Stimulated activated CD8-positive, alpha-beta memory T cell treated with anti-CD3 and anti-CD28 coated beads, Interleukin-7, amount 100 ng/mL, for 48 hours (primary cell): ENCODE results near the gene CD33.
"Not testable (repeated sequence)": the region's sequence is repeated elsewhere in the genome, so short reads cannot be mapped to it uniquely, and the experiment has no call there.

Source experiments
- DNase-seq, 2 donors: peaks; one replicate each; pipeline ENCODE4 v3.0.0-alpha.2; 2020; ENCODE audit warnings: low read depth in 1 of 2; ENCODE audit errors: extremely low read depth in 1 of 2

The CD33 gene

GRCh38 chr19:51224898-51225393 lies at the start of gene CD33:
CD33 (plus strand) TSS chr19:51225080; CDS start chr19:51225119, 39 bp downstream.
- DNase-seq: not testable (repeated sequence)

- no peak for DNase-seq
Observed at GRCh38 chr19:51179256-51179655, 45.6 kb upstream of the CD33 start.

- no peak for DNase-seq
Observed at GRCh38 chr19:51181377-51181912, 43.4 kb upstream of the CD33 start.

GRCh38 chr19:51181913-51182419 lies 42.9 kb upstream of the CD33 start:
- peak in 1 of 2 donors; percentile 25 for DNase-seq

- DNase-seq: no peak
Observed at GRCh38 chr19:51183629-51184028, 41.3 kb upstream of the CD33 start.

DNA sequence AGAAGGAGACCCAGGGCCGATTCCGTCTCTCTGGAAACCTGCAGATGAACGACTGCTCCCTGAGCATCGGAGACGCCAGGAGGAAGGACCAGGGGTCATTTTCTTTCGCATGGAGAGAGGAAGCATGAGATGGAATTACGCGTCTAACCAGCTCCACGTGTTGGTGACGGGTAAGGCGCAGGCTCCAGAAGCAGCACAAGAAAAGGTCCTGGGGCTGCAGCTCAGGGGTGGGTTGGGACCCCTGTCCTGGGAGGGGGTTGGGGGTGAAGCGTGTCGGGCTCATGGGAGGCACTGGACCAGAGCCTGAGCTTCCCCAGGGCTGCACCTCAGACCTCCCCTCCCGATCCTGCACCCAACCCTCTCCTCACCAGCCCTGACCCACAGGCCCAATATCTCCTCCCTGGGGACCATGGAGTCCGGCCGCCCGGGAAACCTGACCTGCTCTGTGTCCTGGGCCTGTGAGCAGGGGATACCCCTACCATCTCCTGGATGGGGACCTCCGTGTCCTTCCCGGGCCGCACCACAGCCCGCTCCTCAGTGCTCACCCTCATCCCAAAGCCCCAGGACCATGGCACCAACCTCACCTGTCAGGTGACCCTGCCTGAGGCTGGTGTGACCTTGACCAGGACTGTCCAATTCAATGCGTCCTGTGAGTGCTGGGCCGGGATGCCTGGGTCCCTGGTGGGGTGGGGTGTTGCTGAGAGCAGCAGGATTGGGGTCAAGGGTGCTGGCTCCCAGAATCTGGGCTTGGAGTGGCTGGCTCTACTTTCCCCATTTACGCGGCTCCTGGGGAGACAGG lies 39.6 kb upstream of the CD33 start:
- no peak for DNase-seq

DNA sequence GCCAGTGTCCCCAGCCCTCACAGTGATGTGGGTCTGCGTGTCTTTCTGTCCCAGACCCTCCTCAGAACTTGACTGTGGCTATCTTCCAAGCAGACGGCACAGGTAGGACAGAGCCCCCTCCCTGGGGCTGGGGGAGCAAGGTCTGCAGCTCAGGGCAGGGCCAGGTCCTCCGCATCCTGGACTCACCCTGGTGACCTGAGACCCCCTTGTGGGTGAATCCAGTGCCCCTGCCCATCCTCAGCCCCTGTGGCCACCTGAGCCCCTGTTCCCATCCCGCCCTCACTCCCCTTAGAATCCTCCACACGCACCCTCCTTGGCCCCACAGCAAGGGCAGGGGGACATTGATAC lies 39.0 kb upstream of the CD33 start:
- no peak for DNase-seq

DNA sequence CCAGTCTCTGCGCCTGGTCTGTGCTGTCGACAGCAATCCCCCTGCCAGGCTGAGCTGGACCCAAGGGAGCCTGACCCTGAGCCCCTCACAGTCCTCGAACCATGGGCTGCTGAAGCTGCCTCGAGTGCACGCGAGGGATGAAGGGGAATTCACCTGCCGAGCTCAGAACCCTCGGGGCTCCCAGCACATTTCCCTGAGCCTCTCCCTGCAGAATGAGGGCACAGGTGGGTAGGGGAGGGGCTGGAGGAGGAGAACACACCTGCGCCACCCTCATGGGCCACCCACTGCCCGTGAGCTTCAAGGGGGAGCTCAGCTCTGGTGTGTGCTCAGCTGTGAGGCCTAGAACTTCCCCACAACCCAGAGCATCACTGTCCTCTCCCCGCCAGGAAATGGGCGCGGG lies 38.6 kb upstream of the CD33 start:
- DNase-seq: no peak

DNA sequence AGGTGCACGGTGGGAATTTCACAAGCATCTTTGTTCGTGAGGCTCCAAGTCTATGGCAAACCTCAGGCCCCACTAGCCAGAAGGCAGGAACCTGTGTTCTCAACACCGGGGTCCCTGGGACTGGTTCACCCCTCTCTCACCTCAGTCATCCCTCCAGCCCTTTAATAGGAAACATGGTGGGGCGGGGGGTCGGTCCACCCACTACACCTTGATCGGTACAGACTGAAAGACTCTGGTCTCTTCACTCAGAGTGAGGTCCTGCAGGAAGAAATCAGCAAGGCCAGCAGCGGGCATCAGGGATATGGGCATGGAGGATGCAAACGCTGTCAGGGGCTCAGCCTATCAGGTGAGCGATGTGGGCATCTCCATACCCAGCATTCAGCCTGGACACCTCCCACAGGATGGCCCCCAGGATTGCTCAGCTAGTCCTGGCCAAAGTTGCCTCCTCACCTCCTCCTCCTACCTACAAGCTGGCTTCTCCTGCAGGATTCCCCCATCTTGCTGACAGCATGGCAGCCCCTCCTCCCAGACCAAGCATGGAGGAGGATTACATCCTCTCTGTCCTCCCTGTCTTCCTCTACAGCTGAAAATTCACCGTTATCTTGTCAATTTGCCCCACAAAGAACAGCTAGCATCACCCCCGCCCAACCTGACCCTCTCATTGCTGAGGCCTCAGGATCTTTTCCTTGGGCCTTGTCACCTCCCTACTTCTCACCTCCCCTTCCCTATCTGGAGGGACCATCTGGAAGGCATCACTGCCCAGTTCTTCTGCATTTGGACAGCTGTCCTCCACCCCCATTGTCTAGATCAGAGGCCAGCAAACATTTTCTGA lies 37.3 kb upstream of the CD33 start:
- DNase-seq: no peak

GRCh38 chr19:51188227-51188559 lies 36.7 kb upstream of the CD33 start:
- no peak for DNase-seq

GRCh38 chr19:51192689-51193088 lies 32.2 kb upstream of the CD33 start:
- DNase-seq: no peak

- no peak for DNase-seq
Observed at GRCh38 chr19:51194527-51195315, 30.2 kb upstream of the CD33 start.

DNA sequence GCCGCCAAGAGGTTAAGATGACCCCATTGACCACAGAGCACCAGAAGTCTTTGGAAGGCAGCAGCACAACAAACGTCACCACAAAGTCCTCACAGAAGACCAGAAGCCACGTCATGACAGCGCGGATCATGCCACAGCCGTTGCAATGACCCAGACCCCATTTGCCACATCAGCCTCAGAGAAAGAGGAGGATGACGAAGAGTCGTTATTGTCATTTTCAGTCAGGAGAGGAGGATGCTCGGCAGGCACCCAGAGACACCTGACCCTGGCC lies 29.6 kb upstream of the CD33 start:
- DNase-seq: no peak

- no peak for DNase-seq
Observed at GRCh38 chr19:51195616-51196015, 29.3 kb upstream of the CD33 start.

DNA sequence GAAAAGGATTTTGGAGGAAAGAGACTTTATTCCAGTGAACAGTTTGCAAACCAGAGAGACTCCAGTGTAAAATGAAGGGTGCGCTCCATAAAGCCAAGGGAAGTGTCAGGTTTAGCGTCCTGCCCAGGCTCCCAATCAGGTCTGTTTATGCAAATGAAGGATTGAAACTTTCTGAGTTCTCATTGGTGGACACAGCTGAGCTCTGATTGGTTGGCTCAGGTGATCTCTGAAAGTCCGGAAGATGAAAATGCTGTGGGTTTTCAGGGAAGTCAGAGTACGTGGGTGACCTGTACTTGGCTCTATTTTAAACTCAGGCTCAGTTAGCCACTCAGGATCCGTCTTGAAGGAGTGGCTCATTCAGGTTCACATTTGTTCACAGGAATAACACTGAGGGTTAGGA lies 28.7 kb upstream of the CD33 start:
- no peak for DNase-seq

DNA sequence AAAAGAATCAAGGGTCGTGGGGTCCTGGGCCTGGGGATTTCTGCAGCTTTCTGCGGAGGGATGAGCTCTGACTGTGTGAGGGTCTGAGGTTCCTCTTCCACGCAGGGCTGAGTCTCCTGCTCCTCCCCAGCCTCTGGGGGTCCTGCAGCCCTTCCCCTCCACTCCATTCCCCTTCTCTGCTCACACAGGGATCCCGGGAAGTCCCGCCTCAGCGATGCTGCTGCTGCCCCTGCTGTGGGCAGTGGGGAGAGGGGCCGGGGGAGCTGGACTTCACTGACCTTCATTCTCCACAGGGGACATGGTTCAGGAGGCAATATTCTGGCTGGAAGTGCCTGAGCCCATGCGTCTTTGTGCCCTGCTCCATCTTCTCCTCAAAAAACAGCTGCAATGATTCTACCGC lies 26.2 kb upstream of the CD33 start:
- no peak for DNase-seq

GRCh38 chr19:51200071-51200666 lies 24.7 kb upstream of the CD33 start:
- DNase-seq: no peak

DNA sequence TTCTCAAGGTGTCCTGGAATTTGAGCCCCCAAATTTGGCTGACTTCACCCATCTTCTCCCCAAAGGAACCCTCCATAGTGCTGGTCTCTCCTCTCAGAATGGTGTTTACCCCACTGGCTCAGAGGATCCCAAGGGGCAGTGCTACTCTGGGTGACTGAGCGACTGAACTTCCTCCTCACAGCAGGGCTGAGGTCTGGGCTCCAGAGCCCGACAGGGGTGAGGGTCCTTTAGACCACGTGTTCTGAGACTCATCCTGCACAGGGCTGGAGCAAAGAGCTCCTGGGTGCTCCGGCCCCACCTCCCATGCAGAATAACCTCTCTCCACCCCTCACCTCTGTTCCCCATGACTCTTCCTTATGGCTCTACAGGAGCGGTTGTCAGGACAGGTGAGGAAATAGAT lies 23.2 kb upstream of the CD33 start:
- no peak for DNase-seq

GRCh38 chr19:51203916-51204315 lies 21.0 kb upstream of the CD33 start:
- no peak for DNase-seq

GRCh38 chr19:51204321-51204720 lies 20.6 kb upstream of the CD33 start:
- DNase-seq: no peak

DNA sequence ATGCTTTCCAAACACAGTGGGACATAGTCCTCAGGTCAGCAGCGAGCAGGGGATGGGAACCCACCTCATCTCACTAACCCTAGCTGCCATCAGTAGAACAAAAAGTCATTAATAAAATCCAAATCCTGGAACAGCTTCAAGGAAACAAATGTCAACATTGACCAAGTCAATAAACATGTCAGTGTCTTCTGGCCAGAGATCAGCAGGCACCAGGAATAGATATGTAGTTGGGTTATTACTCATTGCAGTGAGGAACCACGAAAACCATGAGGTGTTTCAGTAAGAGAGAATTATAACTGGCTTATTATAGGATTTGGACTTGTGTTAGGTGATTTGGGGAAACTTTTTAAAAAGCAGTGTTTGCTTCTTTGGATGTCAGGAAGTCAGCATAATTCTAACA lies 17.1 kb upstream of the CD33 start:
- DNase-seq: no peak
